Prostate gland (tissue), 2 donors: Measurements from ENCODE around the gene HIVEP3. TPM values are rescaled to one million over a fixed set of nuclear protein-coding genes. Genes with fewer than 3 reads are reported as not detected.

Source experiments
- DNase-seq: peaks from one replicate; pipeline ENCODE4 v3.0.0-alpha.2; 2019; ENCODE audit warnings: low spot score
- H3K27ac ChIP-seq, 2 donors: fragments of 200-600 bp; sonication (generic); 2 replicates each; pipeline ENCODE4 v1.5.1; 2017 to 2019
- H3K27me3 ChIP-seq: fragments of 200-600 bp; sonication (generic); replicated peaks from 2 replicates; pipeline ENCODE4 v1.5.1; 2019; ENCODE audit not compliant: insufficient read depth
- H3K36me3 ChIP-seq, 2 donors: fragments of 200-600 bp; sonication (generic); 1 replicate in 1 of 2; 2 replicates in 1 of 2; pipeline versions ENCODE4 v1.5.1 to v1.8.1; 2017 to 2019
- H3K4me1 ChIP-seq: fragments of 200-600 bp; sonication (generic); replicated peaks from 2 replicates; pipeline ENCODE4 v1.5.1; 2019
- H3K4me3 ChIP-seq, 2 donors: fragments of 200-600 bp; sonication (generic); 2 replicates each; pipeline ENCODE4 v1.5.1; 2017 to 2019
- H3K9me3 ChIP-seq: fragments of 200-600 bp; sonication (generic); 2 replicates; pipeline ENCODE4 v1.5.1; 2017
- CTCF ChIP-seq, 4 experiments: fragments of 200-600 bp in 2 of 4; fragments of 450-650 bp in 2 of 4; sonication (generic) in 2 of 4; IDR thresholded peaks; 1 replicate in 3 of 4; 2 replicates in 1 of 4; pipeline ENCODE4 v1.5.1; 2016 to 2019; ENCODE audit warnings: antibody characterized with exemption in 4 of 4, mild to moderate bottlenecking in 2 of 4, moderate library complexity in 2 of 4
- POLR2A ChIP-seq: fragments of 450-650 bp; IDR thresholded peaks from one replicate; pipeline ENCODE4 v1.6.1; 2016; ENCODE audit warnings: antibody characterized with exemption, mild to moderate bottlenecking
- POLR2AphosphoS5 ChIP-seq: sonication (generic); formaldehyde crosslinking; IDR thresholded peaks from one replicate; pipeline ENCODE4 v1.6.1; 2017; ENCODE audit warnings: antibody characterized with exemption
- WGBS: methylation state at CpG from one replicate; pipeline ENCODE4 v1.1.5; 2018; 5-methylcytosine and 5-hydroxymethylcytosine counted together
- intact Hi-C: fragments of 100-400 bp; cut with DNase I; formaldehyde crosslinking; loops from one replicate; pipeline ENCODE4 v1.14.2; 2022
- total RNA-seq, 2 donors: library from RNA; depleted of rRNA; stranded (reverse); fragments of >200 nt; gene quantifications; one replicate each; pipeline ENCODE4 v1.1.0, GENCODE V29; 2016

The HIVEP3 gene
- total RNA-seq, 2 donors from 2014 or later, result 9.3 to 11.2 TPM

- Histone ChIP-seq H3K4me1 (no peaks in the 10 kb centered on the region), H3K27ac (no peak overlapping the region), H3K27me3 (no peaks in the 10 kb centered on the region), H3K9me3 (no peaks in the 10 kb centered on the region), H3K4me3 (no peak overlapping the region), H3K36me3 (no peaks in the 10 kb centered on the region)
- TF ChIP-seq CTCF (IDR thresholded peaks at IDR 0.05) (no peak), POLR2AphosphoS5 (no peak), POLR2A (no peak)
- intact Hi-C loops, result no loop called here
- no peak for DNase-seq
- 31% methylated on average over 10 of the region's 10 CpGs for WGBS
These were observed 380.9 kb downstream of the HIVEP3 start for GRCh38 chr1:41537788-41538351.

GRCh38 chr1:41537251-41537650 lies 381.5 kb downstream of the HIVEP3 start:
- WGBS, result 45% methylated on average over 6 of the region's 6 CpGs
- no peak overlapping the region for H3K27ac ChIP-seq
- intact Hi-C loops, result no loop called here
- no peaks in the 10 kb centered on the region for H3K36me3 ChIP-seq
- no peaks in the 10 kb centered on the region for H3K4me1 ChIP-seq
- no peak overlapping the region for H3K4me3 ChIP-seq
- no peaks in the 10 kb centered on the region for H3K27me3 ChIP-seq
- no peaks in the 10 kb centered on the region for H3K9me3 ChIP-seq
- DNase-seq, result no peak
- no peak for TF ChIP-seq POLR2A
- TF ChIP-seq CTCF (IDR thresholded peaks at IDR 0.05), result no peak
- no peak for TF ChIP-seq POLR2AphosphoS5

GRCh38 chr1:41536361-41536802 lies 382.3 kb downstream of the HIVEP3 start:
- H3K27me3 ChIP-seq, result no peaks in the 10 kb centered on the region
- no peak for TF ChIP-seq POLR2A
- TF ChIP-seq POLR2AphosphoS5, result no peak
- no peak for TF ChIP-seq CTCF (IDR thresholded peaks at IDR 0.05)
- H3K9me3 ChIP-seq, result no peaks in the 10 kb centered on the region
- no peak overlapping the region for H3K27ac ChIP-seq
- no peak for DNase-seq
- intact Hi-C loops, result no loop called here
- 86% methylated on average over 4 of the region's 4 CpGs for WGBS
- no peak overlapping the region for H3K4me3 ChIP-seq
- H3K4me1 ChIP-seq, result no peaks in the 10 kb centered on the region
- H3K36me3 ChIP-seq, result no peaks in the 10 kb centered on the region

- WGBS, result 92% methylated on average over 5 of the region's 5 CpGs
- Histone ChIP-seq H3K4me1 (no peaks in the 10 kb centered on the region), H3K27ac (no peak overlapping the region), H3K4me3 (no peak overlapping the region), H3K36me3 (no peaks in the 10 kb centered on the region), H3K9me3 (no peaks in the 10 kb centered on the region), H3K27me3 (no peaks in the 10 kb centered on the region)
- no peak for DNase-seq
- intact Hi-C loops, result no loop called here
- no peak for TF ChIP-seq CTCF (IDR thresholded peaks at IDR 0.05)
- no peak for TF ChIP-seq POLR2A
- no peak for TF ChIP-seq POLR2AphosphoS5
These were observed 383.0 kb downstream of the HIVEP3 start for GRCh38 chr1:41535716-41536115.

GRCh38 chr1:41535276-41535675 lies 383.4 kb downstream of the HIVEP3 start:
- no peak for DNase-seq
- Histone ChIP-seq H3K9me3 (no peaks in the 10 kb centered on the region), H3K27ac (no peak overlapping the region), H3K4me1 (no peaks in the 10 kb centered on the region), H3K27me3 (no peaks in the 10 kb centered on the region), H3K36me3 (no peaks in the 10 kb centered on the region), H3K4me3 (no peak overlapping the region)
- intact Hi-C loops, result no loop called here
- TF ChIP-seq CTCF (IDR thresholded peaks at IDR 0.05), result no peak
- no peak for TF ChIP-seq POLR2A
- TF ChIP-seq POLR2AphosphoS5, result no peak
- 97% methylated on average over 6 of the region's 6 CpGs for WGBS
